ENCODE measurements around the gene CBR3. TPM values are rescaled to one million over a fixed set of nuclear protein-coding genes. Genes with fewer than 3 reads are reported as not detected.

Gene CBR3
- total RNA-seq, 1 donor from 2014 or later = 2.0 TPM

- Histone ChIP-seq H3K27me3 (ENCODE audit: low read depth) (no peaks in the 10 kb centered on the region), H3K9me3 (replicated peaks) (no peaks in the 10 kb centered on the region), H3K27ac (replicated peaks) (peak overlapping the region; percentile 87), H3K36me3 (no peaks in the 10 kb centered on the region), H3K4me1 (peaks cover 33% of the 10 kb centered on the region), H3K4me3 (no peak overlapping the region)
- intact Hi-C loops (cut with micrococcal nuclease) = no loop called here
- no peak for DNase-seq
- TF ChIP-seq, protein P1, sequence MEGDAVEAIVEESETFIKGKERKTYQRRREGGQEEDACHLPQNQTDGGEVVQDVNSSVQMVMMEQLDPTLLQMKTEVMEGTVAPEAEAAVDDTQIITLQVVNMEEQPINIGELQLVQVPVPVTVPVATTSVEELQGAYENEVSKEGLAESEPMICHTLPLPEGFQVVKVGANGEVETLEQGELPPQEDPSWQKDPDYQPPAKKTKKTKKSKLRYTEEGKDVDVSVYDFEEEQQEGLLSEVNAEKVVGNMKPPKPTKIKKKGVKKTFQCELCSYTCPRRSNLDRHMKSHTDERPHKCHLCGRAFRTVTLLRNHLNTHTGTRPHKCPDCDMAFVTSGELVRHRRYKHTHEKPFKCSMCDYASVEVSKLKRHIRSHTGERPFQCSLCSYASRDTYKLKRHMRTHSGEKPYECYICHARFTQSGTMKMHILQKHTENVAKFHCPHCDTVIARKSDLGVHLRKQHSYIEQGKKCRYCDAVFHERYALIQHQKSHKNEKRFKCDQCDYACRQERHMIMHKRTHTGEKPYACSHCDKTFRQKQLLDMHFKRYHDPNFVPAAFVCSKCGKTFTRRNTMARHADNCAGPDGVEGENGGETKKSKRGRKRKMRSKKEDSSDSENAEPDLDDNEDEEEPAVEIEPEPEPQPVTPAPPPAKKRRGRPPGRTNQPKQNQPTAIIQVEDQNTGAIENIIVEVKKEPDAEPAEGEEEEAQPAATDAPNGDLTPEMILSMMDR (IDR thresholded peaks at IDR 0.05; ENCODE audit: borderline replicate concordance) = no peak
Observed at GRCh38 chr21:36186081-36186480, 51.2 kb downstream of the CBR3 start.

DNA sequence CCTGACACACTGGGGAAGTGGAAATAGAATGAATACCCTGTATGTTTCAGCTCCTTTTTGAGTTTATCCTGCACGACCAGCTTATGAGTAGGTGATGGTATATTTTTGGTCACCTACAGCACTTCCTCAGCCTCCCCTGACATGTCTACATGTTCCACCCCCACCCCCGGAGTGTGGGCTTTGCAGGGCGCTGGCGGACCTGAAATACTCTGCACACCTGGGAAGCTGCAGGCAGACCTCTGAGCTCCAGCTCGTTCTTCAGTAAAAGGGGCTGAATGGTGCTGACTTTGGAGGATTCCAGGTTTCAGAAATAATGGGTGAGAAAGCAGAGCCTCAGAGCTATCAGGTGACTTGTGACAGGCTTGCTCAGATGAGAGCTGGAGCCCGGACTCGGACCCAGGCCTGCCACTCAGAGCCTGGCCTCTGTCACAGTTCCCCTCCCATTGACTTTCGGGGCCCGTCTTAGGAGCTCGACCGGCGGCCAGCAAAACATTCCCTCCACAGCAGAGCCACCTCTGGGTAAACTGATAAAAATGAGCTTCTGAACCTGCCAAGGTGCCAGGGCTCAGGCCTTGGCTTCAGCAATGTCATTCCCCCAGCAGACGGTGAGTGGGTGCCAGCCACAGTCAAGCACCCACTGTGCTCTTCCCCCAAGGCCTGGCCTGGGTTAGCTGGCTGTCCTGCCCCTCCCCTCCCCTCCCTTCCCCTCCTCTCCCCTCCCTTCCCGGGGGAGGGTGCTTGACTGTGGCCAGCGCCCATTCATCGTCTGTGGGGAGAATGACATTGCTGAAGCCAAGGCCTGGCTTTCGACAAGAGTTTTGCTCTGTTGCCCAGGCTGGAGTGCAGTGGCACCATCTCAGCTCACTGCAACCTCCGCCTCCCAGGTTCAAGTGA, 51.9 kb downstream of the CBR3 start:
- Histone ChIP-seq H3K27me3 (ENCODE audit: low read depth) (no peaks in the 10 kb centered on the region), H3K27ac (replicated peaks) (peak overlapping the region; percentile 87), H3K4me1 (peaks cover 33% of the 10 kb centered on the region), H3K36me3 (no peaks in the 10 kb centered on the region), H3K9me3 (replicated peaks) (no peaks in the 10 kb centered on the region), H3K4me3 (no peak overlapping the region)
- TF ChIP-seq, protein P1 (IDR thresholded peaks at IDR 0.05; ENCODE audit: borderline replicate concordance) = no peak
- DNase-seq = peak; percentile 58
- intact Hi-C loops (cut with micrococcal nuclease) = no loop called here

DNA sequence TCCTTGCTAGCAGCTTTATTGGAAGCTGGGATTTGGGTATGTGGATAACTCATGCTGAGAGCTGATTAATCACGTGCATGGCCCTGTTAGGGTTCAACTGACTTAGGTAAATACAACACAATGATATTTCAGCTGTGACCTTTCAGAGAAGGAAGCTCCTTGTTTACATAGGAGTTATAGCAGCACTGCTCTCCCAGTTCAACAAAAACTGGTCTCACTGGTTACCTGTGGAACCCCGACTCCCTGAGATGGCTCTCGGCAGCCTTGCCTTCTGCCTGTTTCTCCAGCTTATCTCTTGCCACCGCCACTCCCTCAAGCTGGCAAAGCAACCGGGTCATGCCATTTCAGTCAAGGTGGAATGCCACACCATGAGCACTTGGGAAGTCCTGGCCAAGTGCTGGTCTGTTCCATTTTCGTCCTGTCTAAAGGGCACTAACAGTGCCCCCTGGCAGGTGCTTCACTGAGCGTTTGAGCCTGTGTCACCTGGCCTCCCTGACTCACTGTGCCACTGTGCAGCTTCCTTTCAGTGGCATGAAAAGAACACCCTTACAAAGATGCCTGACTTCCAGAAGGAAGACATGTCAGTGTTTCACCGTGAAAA, 53.3 kb downstream of the CBR3 start:
- Histone ChIP-seq H3K27me3 (ENCODE audit: low read depth) (no peaks in the 10 kb centered on the region), H3K4me1 (peaks cover 33% of the 10 kb centered on the region), H3K9me3 (replicated peaks) (no peaks in the 10 kb centered on the region), H3K4me3 (peak overlapping the region; percentile 36), H3K36me3 (no peaks in the 10 kb centered on the region), H3K27ac (replicated peaks) (peak overlapping the region; percentile 87)
- peak; percentile 65 for DNase-seq
- TF ChIP-seq, protein P1 (IDR thresholded peaks at IDR 0.05; ENCODE audit: borderline replicate concordance) = no peak
- intact Hi-C loops (cut with micrococcal nuclease) = no loop called here

DNA sequence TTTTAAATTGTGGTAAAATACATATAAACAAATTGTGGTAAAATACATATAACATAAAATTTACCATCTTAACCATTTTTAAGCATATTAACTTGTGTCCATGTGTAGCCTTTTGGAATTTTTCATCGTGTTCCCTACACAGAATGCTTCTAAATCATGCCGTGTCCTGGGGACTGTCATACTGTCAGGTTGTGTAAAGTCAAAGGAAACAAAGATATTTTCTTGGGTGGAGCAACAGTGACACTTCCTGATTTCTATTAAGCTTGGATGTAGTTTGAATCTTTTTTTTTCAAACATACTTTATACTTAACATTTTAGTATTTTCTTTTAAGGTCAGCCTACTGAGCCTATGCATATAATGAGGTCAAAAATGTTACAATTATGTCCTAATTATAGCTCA, 54.1 kb downstream of the CBR3 start:
- Histone ChIP-seq H3K9me3 (replicated peaks) (no peaks in the 10 kb centered on the region), H3K27ac (replicated peaks) (peak overlapping the region; percentile 87), H3K27me3 (ENCODE audit: low read depth) (no peaks in the 10 kb centered on the region), H3K4me3 (peak overlapping the region; percentile 36), H3K4me1 (peaks cover 37% of the 10 kb centered on the region), H3K36me3 (no peaks in the 10 kb centered on the region)
- DNase-seq = no peak
- TF ChIP-seq, protein P1 (IDR thresholded peaks at IDR 0.05; ENCODE audit: borderline replicate concordance) = no peak
- intact Hi-C loops (cut with micrococcal nuclease) = no loop called here

DNA sequence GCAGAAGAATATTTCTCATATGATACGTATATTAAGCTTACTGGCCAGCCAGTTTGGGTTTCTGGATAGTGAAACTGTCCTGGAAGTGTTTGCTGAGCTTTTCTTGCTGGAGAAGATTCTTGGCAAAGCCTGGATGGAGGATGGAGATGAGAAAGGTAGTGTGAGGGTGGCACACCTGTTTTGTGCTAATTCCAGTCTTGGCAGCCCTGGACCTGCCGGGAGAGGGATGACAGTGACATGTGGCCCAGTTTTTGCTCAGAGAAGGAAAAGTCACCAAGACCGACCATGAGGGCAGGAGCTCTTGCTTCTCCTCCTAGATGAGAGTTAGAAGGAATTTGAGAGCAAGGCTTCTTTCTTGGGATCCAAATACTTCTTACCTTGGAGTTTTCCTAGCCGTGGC, 55.9 kb downstream of the CBR3 start:
- Histone ChIP-seq H3K4me3 (no peak overlapping the region), H3K27me3 (ENCODE audit: low read depth) (no peaks in the 10 kb centered on the region), H3K27ac (replicated peaks) (no peak overlapping the region), H3K36me3 (no peaks in the 10 kb centered on the region), H3K9me3 (replicated peaks) (peaks cover 5% of the 10 kb centered on the region), H3K4me1 (peaks cover 45% of the 10 kb centered on the region)
- intact Hi-C loops (cut with micrococcal nuclease) = no loop called here
- DNase-seq = no peak
- TF ChIP-seq, protein P1 (IDR thresholded peaks at IDR 0.05; ENCODE audit: borderline replicate concordance) = no peak

Data from left ventricle myocardium inferior (tissue), 1 donor.